DMS79 (cell line): ENCODE results near the gene DPPA4.

ENCODE experiments used
- DNase-seq: peaks from one replicate; lab custom pipeline; 2025; lab: John Stamatoyannopoulos, UW

Gene DPPA4

DNA sequence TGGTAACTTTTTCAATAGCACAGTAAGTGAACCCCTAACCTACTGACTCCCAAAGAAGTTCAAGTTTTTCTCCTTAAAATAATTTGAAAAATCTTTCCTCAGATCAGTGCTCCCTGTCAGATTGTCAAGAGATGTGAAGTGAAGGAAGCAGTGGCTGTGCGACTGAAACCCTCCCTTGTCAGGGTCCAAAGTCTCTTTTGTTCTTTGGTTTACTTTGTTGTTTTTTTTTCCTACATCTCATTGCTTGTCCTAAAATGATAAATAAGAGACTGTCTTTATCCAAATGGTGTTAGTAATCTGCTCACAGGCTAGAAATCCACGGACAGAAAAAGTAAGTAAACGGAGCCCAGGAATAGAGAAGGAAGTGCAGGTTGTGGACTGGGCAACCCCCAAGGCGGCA, 976 bp upstream of the DPPA4 start:
- DNase-seq = no peak

DNA sequence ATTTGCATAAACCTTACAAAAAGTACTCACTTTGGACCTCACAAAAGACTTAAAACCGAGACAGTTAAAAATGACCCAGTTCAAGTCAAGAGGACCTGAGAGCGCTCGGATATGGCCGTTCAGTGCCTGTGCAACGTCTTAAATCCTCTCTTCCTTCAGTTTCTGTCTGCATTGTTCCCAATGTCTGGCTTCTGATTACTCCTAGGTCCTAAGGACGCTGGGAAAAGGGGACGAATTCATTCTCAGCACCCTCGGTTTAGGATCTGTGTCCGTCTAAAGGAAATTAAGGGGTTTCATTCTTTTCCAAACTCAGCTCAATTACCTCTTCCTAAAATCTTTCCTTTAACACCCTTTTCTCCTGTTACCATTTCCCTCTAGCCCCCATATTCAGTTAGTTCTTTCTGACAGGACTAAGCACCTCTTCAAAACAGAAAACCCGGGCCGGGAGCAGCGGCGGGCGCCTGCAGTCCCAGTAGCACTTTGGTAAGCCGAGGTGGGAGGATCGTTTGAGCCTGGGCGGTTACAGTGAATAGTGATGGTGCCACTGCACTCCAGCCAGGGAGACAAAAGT, 970 bp downstream of the DPPA4 start:
- DNase-seq = no peak

DNA sequence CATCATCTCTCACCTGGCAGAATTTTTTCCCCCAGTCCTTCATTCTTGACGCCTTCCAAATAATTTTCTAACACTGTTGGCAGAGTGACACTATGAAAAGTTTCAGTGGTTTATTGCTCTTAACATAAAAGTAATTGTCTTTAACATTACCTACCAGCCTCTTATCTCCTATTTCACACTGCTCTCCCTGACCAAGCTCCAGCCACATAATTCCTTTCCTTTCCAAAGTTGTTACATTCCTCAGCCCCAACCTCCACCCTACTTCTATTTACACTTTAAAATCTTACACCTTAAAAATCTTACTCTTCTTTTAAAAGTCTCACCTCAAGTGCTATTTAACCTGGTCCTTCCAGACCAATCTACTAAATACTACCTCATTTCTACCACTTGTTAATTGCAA, 2.8 kb downstream of the DPPA4 start:
- no peak for DNase-seq

DNA sequence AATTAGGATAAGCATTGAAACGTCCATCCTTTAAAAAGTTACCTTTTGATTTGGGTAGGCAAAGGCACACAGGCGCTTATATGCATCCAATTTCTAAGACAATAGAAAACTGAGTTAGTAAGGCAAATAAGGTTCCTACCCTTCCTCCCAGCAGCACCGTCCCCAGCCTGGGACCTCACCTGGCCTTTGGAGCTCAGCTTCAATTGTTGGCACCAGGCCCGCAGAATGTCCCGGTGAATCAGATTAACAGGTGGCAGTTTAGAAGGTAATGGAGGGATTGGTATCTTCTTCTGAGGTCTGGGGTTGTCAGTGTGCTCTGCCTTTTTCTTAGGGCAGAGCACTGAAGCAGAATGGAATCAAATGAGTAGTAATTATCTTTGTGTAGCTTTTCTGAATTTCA, 5.7 kb downstream of the DPPA4 start:
- DNase-seq = no peak

DNA sequence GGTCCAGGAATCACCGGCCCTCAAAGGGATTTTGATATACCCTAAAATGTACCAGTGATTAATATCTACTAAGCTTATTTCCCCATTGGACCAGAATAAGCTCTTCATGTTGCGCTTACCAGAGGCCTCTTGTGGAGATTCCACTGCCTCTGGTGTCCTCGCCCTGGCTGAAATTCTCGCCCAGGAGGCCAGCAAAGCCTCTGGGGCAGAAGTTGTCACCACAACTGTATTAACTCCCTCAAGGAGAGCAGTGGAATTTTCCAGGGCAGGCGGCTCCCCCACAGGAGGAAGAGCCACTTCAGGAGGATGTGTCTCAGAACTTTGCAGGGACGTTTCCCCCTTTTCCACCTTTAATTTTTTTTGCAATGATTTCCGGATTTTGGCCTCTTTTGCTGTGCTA, 6.9 kb downstream of the DPPA4 start:
- DNase-seq = no peak

DNA sequence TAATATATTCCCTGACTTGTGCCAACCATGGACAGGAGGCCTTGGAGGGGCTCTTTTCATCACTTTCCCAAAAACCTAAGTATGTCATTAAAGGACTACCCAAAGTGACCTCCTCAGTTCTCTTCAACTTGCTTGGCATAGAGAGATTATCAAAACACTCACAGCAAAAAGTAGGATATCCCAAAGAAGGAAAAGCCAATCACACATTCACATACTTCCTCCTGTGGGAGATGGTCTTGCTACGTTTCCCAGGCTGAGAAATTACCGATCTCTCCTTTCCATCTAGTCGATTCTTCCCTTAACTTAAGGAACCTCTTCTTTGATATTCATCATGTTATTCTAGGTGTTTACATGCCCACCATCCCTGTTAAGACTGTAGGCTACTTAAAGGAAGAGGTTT, 9.1 kb downstream of the DPPA4 start:
- no peak for DNase-seq

DNA sequence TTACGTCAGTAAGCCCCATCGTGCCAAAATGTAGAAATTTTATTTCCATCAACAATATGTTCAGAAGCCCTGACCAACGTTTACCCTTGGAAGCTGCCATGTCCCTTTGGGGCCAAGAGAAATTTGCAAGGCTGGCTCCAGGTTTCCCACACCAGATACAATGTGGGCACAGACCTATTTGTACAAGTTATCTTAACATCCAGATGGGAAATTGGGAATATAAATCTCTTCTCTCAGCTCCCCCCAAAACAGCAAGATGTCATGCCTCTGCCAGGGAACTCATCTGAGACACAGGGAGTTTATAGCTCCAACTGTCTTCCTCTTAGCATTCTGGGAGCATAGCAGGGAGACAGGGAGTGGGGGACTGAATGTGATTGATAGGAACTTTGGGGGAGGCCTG, 11.7 kb downstream of the DPPA4 start:
- DNase-seq = no peak

DNA sequence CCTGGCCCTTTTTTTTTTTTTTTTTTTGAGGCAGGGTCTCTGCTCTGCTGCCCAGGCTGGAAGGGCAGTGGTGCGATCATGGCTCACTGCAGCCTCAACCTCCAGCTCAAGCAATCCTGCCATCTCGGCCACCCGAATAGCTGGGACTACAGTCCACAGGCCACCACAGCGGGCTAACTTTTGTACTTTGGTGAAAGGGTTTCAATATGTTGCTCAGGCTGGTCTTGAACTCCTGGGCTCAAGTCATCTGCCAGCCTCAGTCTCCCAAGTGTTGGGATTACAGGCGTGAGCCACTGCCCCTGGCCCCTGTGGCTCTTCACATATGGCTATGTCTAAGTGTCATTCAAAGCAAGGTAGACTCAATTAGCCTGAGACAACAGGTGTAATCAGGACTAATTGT, 12.2 kb downstream of the DPPA4 start:
- no peak for DNase-seq

DNA sequence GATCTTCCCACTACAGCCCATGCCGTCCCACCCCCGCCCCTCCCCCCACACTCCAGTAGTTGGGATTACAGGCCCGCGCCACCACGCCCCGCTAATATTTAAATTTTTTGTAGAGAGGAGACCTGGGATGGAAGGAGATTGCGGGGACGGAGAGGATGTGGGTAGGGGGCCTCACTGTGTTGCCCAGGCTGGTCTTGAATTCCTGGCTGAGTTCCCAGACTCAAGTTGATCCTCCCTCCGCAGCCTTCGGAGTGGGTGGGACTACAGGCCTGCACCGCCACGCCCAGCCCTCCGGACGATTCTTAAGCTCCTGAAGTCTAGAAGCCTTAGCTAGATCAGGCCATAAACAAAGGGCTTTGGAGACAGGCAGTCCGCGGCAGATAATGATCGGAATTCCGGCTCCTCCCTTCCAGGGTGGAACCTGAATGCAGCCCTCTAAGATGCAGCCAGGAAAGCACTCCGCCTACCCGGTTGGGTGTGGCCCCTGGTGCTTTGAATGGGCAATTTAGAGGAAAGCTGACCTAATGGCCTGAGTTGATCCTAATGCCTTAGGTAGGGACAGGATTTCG, 21.1 kb downstream of the DPPA4 start, which contains the start of gene DPPA2:
TSS of gene DPPA2 (minus strand) at position 356 of the 569 bp plus-strand sequence. CDS start 1,975 bp downstream, outside the sequence.
- DNase-seq = no peak

DNA sequence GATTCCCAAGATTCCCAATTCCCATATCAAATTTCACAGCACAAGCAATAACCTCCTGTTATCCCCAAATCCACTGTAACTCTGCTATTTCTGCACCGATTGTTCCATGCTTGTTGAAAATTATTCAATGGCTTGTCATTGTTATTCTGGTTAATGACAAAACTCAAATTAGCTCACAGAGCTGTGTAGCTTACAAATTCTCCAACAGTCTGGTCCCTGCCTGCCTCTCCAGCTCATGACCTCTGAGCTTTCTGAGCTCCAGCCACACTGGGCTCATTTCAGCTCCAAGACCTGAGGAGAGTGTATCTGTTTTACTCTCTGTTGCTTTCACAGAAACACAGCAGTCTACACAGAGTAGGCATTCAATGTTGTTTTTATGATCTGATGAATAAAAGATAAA, 24.3 kb downstream of the DPPA4 start:
- DNase-seq = no peak

DNA sequence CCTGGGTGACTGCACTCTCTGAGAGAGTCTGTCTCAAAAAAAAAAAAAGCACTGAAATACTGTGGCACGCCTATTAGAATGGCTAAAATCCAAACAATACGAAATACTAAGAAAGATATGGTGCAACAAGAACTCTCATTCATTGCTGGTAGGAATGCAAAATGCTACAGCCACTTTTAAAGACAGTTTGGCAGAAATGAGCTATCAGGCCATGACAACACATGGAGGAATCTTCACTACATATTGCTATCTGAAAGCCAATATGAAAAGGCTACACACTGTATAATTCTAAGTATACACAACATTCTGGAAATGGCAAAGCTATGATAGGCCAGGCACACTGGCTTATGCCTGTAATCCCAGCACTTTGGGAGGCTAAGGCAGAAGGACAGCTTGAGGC, 39.9 kb downstream of the DPPA4 start:
- DNase-seq = no peak

DNA sequence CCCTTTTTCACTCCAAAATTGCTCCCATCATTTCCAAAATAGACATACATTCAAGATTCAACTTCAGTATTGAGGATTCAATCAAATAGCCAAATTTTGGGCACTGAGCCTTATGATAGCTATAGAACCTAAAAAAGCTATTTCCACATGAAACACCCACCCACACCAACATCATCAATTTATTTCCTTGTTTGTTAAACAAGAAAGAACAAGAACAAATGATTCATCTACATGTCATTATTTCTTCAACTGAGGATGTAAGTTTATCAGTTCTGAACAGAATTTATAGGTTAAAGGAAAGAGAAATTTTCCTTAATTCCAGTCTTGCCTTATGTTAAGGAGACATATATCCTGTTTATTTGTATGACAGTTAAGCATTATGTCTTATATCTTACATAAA, 53.3 kb downstream of the DPPA4 start:
- DNase-seq = no peak

DNA sequence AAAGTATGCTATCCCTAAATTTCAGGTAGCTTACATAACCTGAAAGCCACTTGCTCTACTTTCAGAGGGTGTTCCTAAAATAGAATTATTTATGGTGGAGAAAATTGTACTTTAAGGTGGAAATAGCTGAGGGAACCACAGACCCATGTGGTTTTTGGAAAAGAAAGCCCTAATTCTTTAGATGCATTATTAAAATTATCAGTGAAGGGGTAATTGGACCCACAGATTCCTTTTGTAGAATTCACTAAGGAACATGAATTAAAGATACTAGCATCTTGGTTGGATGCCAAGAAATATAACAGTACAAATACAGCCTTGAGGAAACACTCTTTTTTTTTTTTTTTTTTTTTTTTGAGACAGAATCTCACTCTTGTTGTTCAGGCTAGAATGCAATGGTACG, 58.8 kb downstream of the DPPA4 start:
- DNase-seq = no peak

DNA sequence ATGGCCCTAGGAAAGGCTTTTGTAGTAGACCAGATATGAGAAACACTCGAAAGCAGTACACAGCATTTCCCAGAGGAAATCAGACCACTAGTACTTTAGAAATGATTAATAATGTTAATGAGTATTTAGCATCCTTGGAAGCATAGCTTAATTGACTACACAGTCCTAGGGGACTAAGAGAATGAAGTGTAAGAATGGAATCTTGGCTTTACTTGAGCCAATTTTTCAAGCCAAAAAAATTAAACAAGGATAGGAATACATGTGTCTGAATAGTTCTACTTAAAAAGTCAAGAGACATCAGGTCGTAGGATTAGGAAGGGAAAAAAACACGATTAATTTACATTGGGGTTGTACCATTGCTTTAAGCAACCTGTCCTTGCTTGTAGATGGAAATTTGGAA, 59.2 kb downstream of the DPPA4 start:
- no peak for DNase-seq
